Measurements from ENCODE around the gene ACSL4.

Gene ACSL4

GRCh38 chrX:109687903-109688302 is 45.2 kb downstream of the ACSL4 start:
- no peak overlapping the region for H3K9ac ChIP-seq (ENCODE audit: low read depth, low read length, poor library complexity, severe bottlenecking)
- H3F3A ChIP-seq (ENCODE audit: low read depth), result no peaks in the 10 kb centered on the region
- no peaks in the 10 kb centered on the region for H3K27me3 ChIP-seq (ENCODE audit: insufficient read depth, low read length, poor library complexity, severe bottlenecking)
- no peaks in the 10 kb centered on the region for H3K4me1 ChIP-seq (ENCODE audit: insufficient read depth, low read length, poor library complexity, severe bottlenecking)
- no peak overlapping the region for H3K4me2 ChIP-seq (ENCODE audit: low read depth, low read length, poor library complexity, severe bottlenecking)
- TF ChIP-seq CTCF (conservative IDR thresholded peaks at IDR 0.05; ENCODE audit: low read length), result no peak
- no peak for TF ChIP-seq EZH2phosphoT487 (IDR thresholded peaks at IDR 0.05; ENCODE audit: borderline replicate concordance)
- H3K4me3 ChIP-seq (ENCODE audit: low read length, poor library complexity, severe bottlenecking), result no peak overlapping the region
- H3K9me3 ChIP-seq (ENCODE audit: insufficient read depth, low read depth, low read length), result no peaks in the 10 kb centered on the region
- H4K20me1 ChIP-seq (ENCODE audit: insufficient read depth, low read length, poor library complexity, severe bottlenecking), result peaks cover 21% of the 10 kb centered on the region
- no peak overlapping the region for H2AFZ ChIP-seq (ENCODE audit: low read length)
- H3K9me2 ChIP-seq (replicated peaks; ENCODE audit: low read depth, low read length), result no peaks in the 10 kb centered on the region
- H3K36me3 ChIP-seq (ENCODE audit: insufficient read depth, low read length), result peaks cover 7% of the 10 kb centered on the region; the same call in 1 of the 2 replicates
- H3K79me2 ChIP-seq (ENCODE audit: insufficient read depth, low read length), result peaks cover 51% of the 10 kb centered on the region

GRCh38 chrX:109685656-109686078 is 47.4 kb downstream of the ACSL4 start:
- TF ChIP-seq CTCF (conservative IDR thresholded peaks at IDR 0.05; ENCODE audit: low read length) (no peak), EZH2phosphoT487 (IDR thresholded peaks at IDR 0.05; ENCODE audit: borderline replicate concordance) (no peak)
- Histone ChIP-seq H3K9me3 (ENCODE audit: insufficient read depth, low read depth, low read length) (no peaks in the 10 kb centered on the region), H3K27me3 (ENCODE audit: insufficient read depth, low read length, poor library complexity, severe bottlenecking) (no peaks in the 10 kb centered on the region), H3F3A (ENCODE audit: low read depth) (no peaks in the 10 kb centered on the region), H3K4me2 (ENCODE audit: low read depth, low read length, poor library complexity, severe bottlenecking) (no peak overlapping the region), H3K4me3 (ENCODE audit: low read length, poor library complexity, severe bottlenecking) (no peak overlapping the region), H2AFZ (ENCODE audit: low read length) (no peak overlapping the region), H3K4me1 (ENCODE audit: insufficient read depth, low read length, poor library complexity, severe bottlenecking) (no peaks in the 10 kb centered on the region), H4K20me1 (ENCODE audit: insufficient read depth, low read length, poor library complexity, severe bottlenecking) (peaks cover 17% of the 10 kb centered on the region), H3K9me2 (replicated peaks; ENCODE audit: low read depth, low read length) (no peaks in the 10 kb centered on the region), H3K9ac (ENCODE audit: low read depth, low read length, poor library complexity, severe bottlenecking) (no peak overlapping the region), H3K36me3 (ENCODE audit: insufficient read depth, low read length) (peaks cover 23% of the 10 kb centered on the region; the same call in 1 of the 2 replicates), H3K79me2 (ENCODE audit: insufficient read depth, low read length) (peaks cover 42% of the 10 kb centered on the region)

GRCh38 chrX:109684136-109684535 is 48.9 kb downstream of the ACSL4 start:
- H4K20me1 ChIP-seq (ENCODE audit: insufficient read depth, low read length, poor library complexity, severe bottlenecking), result peaks cover 12% of the 10 kb centered on the region

More at GRCh38 chrX:109684136-109684535, 48.9 kb downstream of the ACSL4 start:
- no peaks in the 10 kb centered on the region for H3K4me1 ChIP-seq (ENCODE audit: insufficient read depth, low read length, poor library complexity, severe bottlenecking)
- H2AFZ ChIP-seq (ENCODE audit: low read length), result no peak overlapping the region
- H3K4me3 ChIP-seq (ENCODE audit: low read length, poor library complexity, severe bottlenecking), result no peak overlapping the region
- H3K9me2 ChIP-seq (replicated peaks; ENCODE audit: low read depth, low read length), result no peaks in the 10 kb centered on the region
- no peak for TF ChIP-seq EZH2phosphoT487 (IDR thresholded peaks at IDR 0.05; ENCODE audit: borderline replicate concordance)
- no peak for TF ChIP-seq CTCF (conservative IDR thresholded peaks at IDR 0.05; ENCODE audit: low read length)
- peaks cover 39% of the 10 kb centered on the region; the same call in 1 of the 2 replicates for H3K36me3 ChIP-seq (ENCODE audit: insufficient read depth, low read length)
- H3K79me2 ChIP-seq (ENCODE audit: insufficient read depth, low read length), result peaks cover 36% of the 10 kb centered on the region
- H3F3A ChIP-seq (ENCODE audit: low read depth), result no peaks in the 10 kb centered on the region
- H3K27me3 ChIP-seq (ENCODE audit: insufficient read depth, low read length, poor library complexity, severe bottlenecking), result no peaks in the 10 kb centered on the region
- H3K4me2 ChIP-seq (ENCODE audit: low read depth, low read length, poor library complexity, severe bottlenecking), result no peak overlapping the region
- H3K9me3 ChIP-seq (ENCODE audit: insufficient read depth, low read depth, low read length), result no peaks in the 10 kb centered on the region
- H3K9ac ChIP-seq (ENCODE audit: low read depth, low read length, poor library complexity, severe bottlenecking), result no peak overlapping the region

Measured in Loucy (cell line).